Activated B cell treated with CpG ODN at 0.5 μM for 24 hours (primary cell): ENCODE results near the gene RUSC2. TPM values are rescaled to one million over a fixed set of nuclear protein-coding genes. Genes with fewer than 3 reads are reported as not detected.

Experiments used
- ATAC-seq: fragments of 200-7000 bp; cut with Tn5 transposase; one replicate; pipeline ENCODE4 v1.10.0; 2021; ENCODE audit warnings: low read depth, mild to moderate bottlenecking, moderate library complexity
- CTCF ChIA-PET: fragments of 350-600 bp; sonication (Branson Sonifier 250); formaldehyde crosslinking; loops from one replicate; lab custom pipeline; 2021; ENCODE audit warnings: antibody characterized with exemption; lab: Charles Lee
- POLR2A ChIA-PET: fragments of 350-600 bp; sonication (Branson Sonifier 250); formaldehyde crosslinking; loops from one replicate; lab custom pipeline; 2021; ENCODE audit warnings: antibody characterized with exemption; lab: Charles Lee
- DNase-seq: peaks from one replicate; pipeline ENCODE4 v3.0.0; 2022
- H3K27ac Mint-ChIP-seq: one replicate; pipeline ENCODE4 v1.8.0; 2020; ENCODE audit warnings: mixed read lengths
- H3K27me3 Mint-ChIP-seq: one replicate; pipeline ENCODE4 v1.8.0; 2021; ENCODE audit warnings: mixed read lengths
- H3K36me3 Mint-ChIP-seq: one replicate; pipeline ENCODE4 v1.8.0; 2021; ENCODE audit warnings: low read depth, mixed read lengths
- H3K4me1 Mint-ChIP-seq: one replicate; pipeline ENCODE4 v1.8.0; 2021; ENCODE audit warnings: mixed read lengths
- H3K4me3 Mint-ChIP-seq: one replicate; pipeline ENCODE4 v1.8.0; 2020; ENCODE audit warnings: mild to moderate bottlenecking, mixed read lengths
- H3K9me3 Mint-ChIP-seq: one replicate; pipeline ENCODE4 v1.8.0; 2020; ENCODE audit warnings: mixed read lengths
- intact Hi-C: fragments of 100-400 bp; cut with micrococcal nuclease; formaldehyde crosslinking; loops from one replicate; pipeline ENCODE4 v1.15.1; 2024
- total RNA-seq: library from RNA; stranded (reverse); gene quantifications from 2 replicates; pipeline ENCODE4 v1.2.3, GENCODE V29; 2022
- TF ChIP-seq, protein P1 (sequence below): fragments of 200-600 bp; IDR thresholded peaks from one replicate; pipeline ENCODE4 v1.8.0; 2022; ENCODE audit warnings: antibody characterized with exemption, mild to moderate bottlenecking

Gene RUSC2
- total RNA-seq, 1 donor from 2014 or later: 0.29 TPM

DNA sequence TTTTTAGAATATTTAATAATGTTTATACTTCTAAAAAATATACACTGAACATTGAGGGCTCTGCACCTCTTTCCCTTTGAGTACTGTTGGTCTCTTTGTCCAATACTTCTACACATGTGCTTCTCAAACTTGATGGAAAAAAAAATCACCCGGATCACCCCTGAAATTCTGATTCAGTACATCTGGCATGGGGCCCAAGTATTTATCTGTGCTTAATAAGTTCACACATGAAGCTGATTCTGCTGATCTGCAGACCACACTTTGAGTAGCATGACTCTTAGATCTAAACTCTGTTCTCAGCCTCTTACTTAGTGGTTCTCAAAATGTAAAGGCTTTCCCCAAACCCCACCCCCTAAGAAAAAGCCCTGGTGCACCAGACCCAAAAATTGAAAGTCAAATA, 12.0 kb downstream of the RUSC2 start:
- POLR2A ChIA-PET: no interaction called here
- no peak overlapping the region for H3K4me3 Mint-ChIP-seq
- TF ChIP-seq, protein P1, sequence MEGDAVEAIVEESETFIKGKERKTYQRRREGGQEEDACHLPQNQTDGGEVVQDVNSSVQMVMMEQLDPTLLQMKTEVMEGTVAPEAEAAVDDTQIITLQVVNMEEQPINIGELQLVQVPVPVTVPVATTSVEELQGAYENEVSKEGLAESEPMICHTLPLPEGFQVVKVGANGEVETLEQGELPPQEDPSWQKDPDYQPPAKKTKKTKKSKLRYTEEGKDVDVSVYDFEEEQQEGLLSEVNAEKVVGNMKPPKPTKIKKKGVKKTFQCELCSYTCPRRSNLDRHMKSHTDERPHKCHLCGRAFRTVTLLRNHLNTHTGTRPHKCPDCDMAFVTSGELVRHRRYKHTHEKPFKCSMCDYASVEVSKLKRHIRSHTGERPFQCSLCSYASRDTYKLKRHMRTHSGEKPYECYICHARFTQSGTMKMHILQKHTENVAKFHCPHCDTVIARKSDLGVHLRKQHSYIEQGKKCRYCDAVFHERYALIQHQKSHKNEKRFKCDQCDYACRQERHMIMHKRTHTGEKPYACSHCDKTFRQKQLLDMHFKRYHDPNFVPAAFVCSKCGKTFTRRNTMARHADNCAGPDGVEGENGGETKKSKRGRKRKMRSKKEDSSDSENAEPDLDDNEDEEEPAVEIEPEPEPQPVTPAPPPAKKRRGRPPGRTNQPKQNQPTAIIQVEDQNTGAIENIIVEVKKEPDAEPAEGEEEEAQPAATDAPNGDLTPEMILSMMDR: no peak
- no peak for ATAC-seq
- H3K4me1 Mint-ChIP-seq: no peaks in the 10 kb centered on the region
- H3K27me3 Mint-ChIP-seq: peaks cover 12% of the 10 kb centered on the region
- no peak overlapping the region for H3K27ac Mint-ChIP-seq
- intact Hi-C loops: no loop called here
- H3K36me3 Mint-ChIP-seq: no peaks in the 10 kb centered on the region
- peaks cover 8% of the 10 kb centered on the region for H3K9me3 Mint-ChIP-seq
- DNase-seq: no peak
- CTCF ChIA-PET: no interaction called here

DNA sequence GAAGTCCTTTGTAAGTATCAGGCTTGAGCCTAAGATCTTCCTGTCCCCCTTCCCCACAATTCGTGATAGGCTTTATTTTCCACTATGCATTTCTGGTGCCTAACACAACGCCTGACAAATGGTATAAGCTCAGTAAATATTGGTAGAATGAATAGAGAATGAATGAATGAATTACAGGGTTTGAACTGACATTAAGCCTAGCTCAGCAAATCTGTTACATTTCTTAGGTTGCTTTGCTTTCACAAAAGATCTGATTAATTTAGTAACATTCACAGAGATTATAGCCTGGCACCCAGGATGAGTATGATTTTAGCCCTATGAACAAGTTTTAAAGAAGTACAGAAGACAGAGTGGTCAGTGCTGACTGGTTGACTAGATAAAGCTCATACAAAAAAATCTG, 16.4 kb downstream of the RUSC2 start:
- ChIA-PET CTCF (no interaction called here), POLR2A (no interaction called here)
- intact Hi-C loops: no loop called here
- H3K36me3 Mint-ChIP-seq: no peaks in the 10 kb centered on the region
- H3K4me1 Mint-ChIP-seq: no peaks in the 10 kb centered on the region
- no peak overlapping the region for H3K27ac Mint-ChIP-seq
- peaks cover 26% of the 10 kb centered on the region for H3K27me3 Mint-ChIP-seq
- TF ChIP-seq, protein P1: no peak
- no peak overlapping the region for H3K4me3 Mint-ChIP-seq
- no peak for ATAC-seq
- no peak for DNase-seq
- H3K9me3 Mint-ChIP-seq: no peaks in the 10 kb centered on the region

DNA sequence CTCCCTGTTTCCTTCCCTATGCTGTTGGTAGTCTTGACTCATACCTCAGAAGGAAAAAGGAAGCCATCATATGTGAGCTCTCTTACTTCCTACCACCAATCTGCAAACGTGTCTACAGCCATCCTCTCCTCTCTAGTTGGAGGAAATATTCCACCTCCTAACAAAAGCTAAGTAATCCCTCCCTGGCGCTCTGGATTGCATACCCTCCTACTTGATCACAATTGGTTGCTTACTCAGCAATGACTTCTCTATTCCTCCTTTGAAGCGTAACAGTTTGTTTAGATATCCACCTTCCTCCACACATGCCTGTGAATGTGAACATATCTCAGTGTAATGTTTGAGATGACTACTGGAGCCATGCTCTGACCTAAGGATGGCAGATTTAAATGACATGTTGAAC, 18.2 kb downstream of the RUSC2 start:
- ChIA-PET POLR2A (no interaction called here), CTCF (no interaction called here)
- DNase-seq (no peak), ATAC-seq (no peak)
- TF ChIP-seq, protein P1: no peak
- H3K27me3 Mint-ChIP-seq: peaks cover 25% of the 10 kb centered on the region
- H3K4me1 Mint-ChIP-seq: no peaks in the 10 kb centered on the region
- H3K9me3 Mint-ChIP-seq: no peaks in the 10 kb centered on the region
- no peak overlapping the region for H3K27ac Mint-ChIP-seq
- H3K4me3 Mint-ChIP-seq: no peak overlapping the region
- intact Hi-C loops: no loop called here
- no peaks in the 10 kb centered on the region for H3K36me3 Mint-ChIP-seq

DNA sequence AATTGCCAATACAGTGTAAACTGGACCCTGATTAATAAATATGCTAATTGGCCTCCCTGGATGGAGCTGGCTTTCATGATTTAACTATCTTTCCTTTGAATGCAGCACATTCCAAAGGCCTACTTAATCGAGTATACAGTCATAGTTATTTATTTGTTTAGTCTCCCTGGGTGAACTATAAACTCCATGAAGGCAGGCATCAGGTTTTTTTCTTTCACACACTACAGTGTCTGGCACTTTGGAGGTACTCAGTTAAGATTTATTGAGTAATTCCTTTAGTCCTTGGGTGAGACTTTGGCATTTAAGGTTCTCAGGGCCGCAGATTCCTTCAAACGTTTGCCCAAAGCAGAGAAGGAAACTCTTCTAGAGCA, 20.5 kb downstream of the RUSC2 start:
- TF ChIP-seq, protein P1: no peak
- intact Hi-C loops: no loop called here
- DNase-seq: no peak

GRCh38 chr9:35510754-35511428, 21.0 kb downstream of the RUSC2 start:
- no peak for ATAC-seq
- DNase-seq: no peak
- no peak overlapping the region for H3K27ac Mint-ChIP-seq
- H3K4me1 Mint-ChIP-seq: no peaks in the 10 kb centered on the region
- intact Hi-C loops: no loop called here
- ChIA-PET POLR2A (no interaction called here), CTCF (no interaction called here)
- no peaks in the 10 kb centered on the region for H3K9me3 Mint-ChIP-seq
- peaks cover 22% of the 10 kb centered on the region for H3K27me3 Mint-ChIP-seq
- no peak overlapping the region for H3K4me3 Mint-ChIP-seq
- H3K36me3 Mint-ChIP-seq: no peaks in the 10 kb centered on the region
- TF ChIP-seq, protein P1: no peak

More for the DNA sequence above, 20.5 kb downstream of the RUSC2 start:
- Mint-ChIP-seq H3K4me3 (no peak overlapping the region), H3K27me3 (peaks cover 26% of the 10 kb centered on the region), H3K27ac (no peak overlapping the region), H3K9me3 (no peaks in the 10 kb centered on the region), H3K4me1 (no peaks in the 10 kb centered on the region), H3K36me3 (no peaks in the 10 kb centered on the region)
- no peak for ATAC-seq
- CTCF ChIA-PET: no interaction called here
- POLR2A ChIA-PET: no interaction called here
